NCI-H2107 treated with DMSO at 0.1 percent for 48 hours (cell line): Measurements from ENCODE around the gene POM121C.
"Not testable (repeated sequence)": the region's sequence is repeated elsewhere in the genome, so short reads cannot be mapped to it uniquely, and the experiment has no call there.

Experiments used
- DNase-seq: peaks from one replicate; lab custom pipeline; 2025; ENCODE audit not compliant: unreplicated experiment; lab: John Stamatoyannopoulos, UW

POM121C gene

GRCh38 chr7:75485979-75486643 lies at the start of gene POM121C:
POM121C (minus strand) TSS chr7:75486299; CDS start chr7:75441496, 44,803 bp downstream.
- peak; percentile 33 for DNase-seq

- no peak for DNase-seq
Observed at GRCh38 chr7:75534727-75535307, 48.7 kb upstream of the POM121C start.

- DNase-seq = no peak
Observed at GRCh38 chr7:75533926-75534325, 47.8 kb upstream of the POM121C start.

- DNase-seq = no peak
Observed at GRCh38 chr7:75532639-75533038, 46.5 kb upstream of the POM121C start.

GRCh38 chr7:75531359-75531821 lies 45.3 kb upstream of the POM121C start:
- no peak for DNase-seq

GRCh38 chr7:75527224-75527722 lies 41.2 kb upstream of the POM121C start:
- not testable (repeated sequence) for DNase-seq

GRCh38 chr7:75521727-75522126 lies 35.6 kb upstream of the POM121C start:
- DNase-seq = not testable (repeated sequence)

- not testable (repeated sequence) for DNase-seq
Observed at GRCh38 chr7:75518842-75519241, 32.7 kb upstream of the POM121C start.

- DNase-seq = not testable (repeated sequence)
Observed at GRCh38 chr7:75509033-75509432, 22.9 kb upstream of the POM121C start.

- DNase-seq = not testable (repeated sequence)
Observed at GRCh38 chr7:75492020-75492419, 5.9 kb upstream of the POM121C start, which contains the start of gene SPDYE5. SPDYE5 (plus strand) TSS chr7:75492320; CDS start chr7:75494048, 1,728 bp downstream.

GRCh38 chr7:75485355-75485978 lies 632 bp downstream of the POM121C start:
- DNase-seq = not testable (repeated sequence)

GRCh38 chr7:75480313-75480712 lies 5.8 kb downstream of the POM121C start:
- not testable (repeated sequence) for DNase-seq

- not testable (repeated sequence) for DNase-seq
Observed at GRCh38 chr7:75477457-75477856, 8.6 kb downstream of the POM121C start.

- not testable (repeated sequence) for DNase-seq
Observed at GRCh38 chr7:75470166-75470565, 15.9 kb downstream of the POM121C start.

- not testable (repeated sequence) for DNase-seq
Observed at GRCh38 chr7:75460541-75460940, 25.6 kb downstream of the POM121C start.

- not testable (repeated sequence) for DNase-seq
Observed at GRCh38 chr7:75458034-75458433, 28.1 kb downstream of the POM121C start.

GRCh38 chr7:75456403-75456802 lies 29.7 kb downstream of the POM121C start:
- DNase-seq = not testable (repeated sequence)

GRCh38 chr7:75452494-75452955 lies 33.6 kb downstream of the POM121C start:
- not testable (repeated sequence) for DNase-seq

GRCh38 chr7:75449946-75450345 lies 36.2 kb downstream of the POM121C start:
- not testable (repeated sequence) for DNase-seq

- not testable (repeated sequence) for DNase-seq
Observed at GRCh38 chr7:75442465-75443111, 43.5 kb downstream of the POM121C start.

- DNase-seq = not testable (repeated sequence)
Observed at GRCh38 chr7:75442101-75442464, 44.0 kb downstream of the POM121C start.
